ENCODE data around the gene C1QTNF9B. TPM values are rescaled to one million over a fixed set of nuclear protein-coding genes. Genes with fewer than 3 reads are reported as not detected.

C1QTNF9B gene
- total RNA-seq, 2 experiments from 2014 or later: not detected

- Histone ChIP-seq H3K4me3 (ENCODE audit: low read depth, low read length, poor library complexity, severe bottlenecking) (no peak overlapping the region), H3K79me2 (ENCODE audit: insufficient read depth, low read depth, low read length) (no peaks in the 10 kb centered on the region), H3K36me3 (ENCODE audit: insufficient read depth, low read length) (peaks cover under 1% of the 10 kb centered on the region), H3K4me2 (ENCODE audit: low read length) (no peak overlapping the region), H4K20me1 (ENCODE audit: insufficient read depth, low read length) (peaks cover 22% of the 10 kb centered on the region; the same call in 1 of the 2 replicates), H2AFZ (ENCODE audit: low read length) (no peak overlapping the region), H3K4me1 (ENCODE audit: insufficient read depth, low read length, poor library complexity, severe bottlenecking) (peaks cover 18% of the 10 kb centered on the region), H3K9me3 (ENCODE audit: low read length) (no peaks in the 10 kb centered on the region), H3K27ac (ENCODE audit: low read depth, low read length, poor library complexity, severe bottlenecking) (no peak overlapping the region), H3K9me2 (ENCODE audit: insufficient read depth, low read length) (no peaks in the 10 kb centered on the region)
- intact Hi-C loops (cut with micrococcal nuclease; ENCODE audit: unreplicated experiment): no loop called here
- TF ChIP-seq CTCF (conservative IDR thresholded peaks at IDR 0.05; ENCODE audit: low read length) (no peak), EZH2phosphoT487 (IDR thresholded peaks at IDR 0.05; ENCODE audit: borderline replicate concordance, low read depth, low read length) (no peak)
- BruUV-seq (replicated peaks): no TSS peak
- ChIA-PET POLR2A (interaction anchor here (0.8 kb wide), 1 partner anchor 57 kb away, joined by 3 read pairs; no protein-coding TSS in a partner anchor), CTCF (ENCODE audit: unreplicated experiment) (no interaction called here)
- DNase-seq (ENCODE audit: low spot score): no peak
Measured at GRCh38 chr13:23851106-23851505, 46.2 kb downstream of the C1QTNF9B start.

GRCh38 chr13:23850134-23850533 lies 47.2 kb downstream of the C1QTNF9B start:
- intact Hi-C loops (cut with micrococcal nuclease; ENCODE audit: unreplicated experiment): no loop called here
- H3K4me3 ChIP-seq (ENCODE audit: low read depth, low read length, poor library complexity, severe bottlenecking): no peak overlapping the region
- H4K20me1 ChIP-seq (ENCODE audit: insufficient read depth, low read length): peaks cover 29% of the 10 kb centered on the region; the same call in 1 of the 2 replicates
- H3K9me3 ChIP-seq (ENCODE audit: low read length): no peaks in the 10 kb centered on the region
- H3K4me1 ChIP-seq (ENCODE audit: insufficient read depth, low read length, poor library complexity, severe bottlenecking): peaks cover 27% of the 10 kb centered on the region
- CTCF ChIA-PET (ENCODE audit: unreplicated experiment): no interaction called here
- no peaks in the 10 kb centered on the region; the same call in 1 of the 2 replicates for H3K36me3 ChIP-seq (ENCODE audit: insufficient read depth, low read length)
- TF ChIP-seq EZH2phosphoT487 (IDR thresholded peaks at IDR 0.05; ENCODE audit: borderline replicate concordance, low read depth, low read length): no peak
- TF ChIP-seq CTCF (conservative IDR thresholded peaks at IDR 0.05; ENCODE audit: low read length): no peak
- no peak overlapping the region for H3K4me2 ChIP-seq (ENCODE audit: low read length)
- DNase-seq (ENCODE audit: low spot score): no peak
- H3K9me2 ChIP-seq (ENCODE audit: insufficient read depth, low read length): no peaks in the 10 kb centered on the region
- POLR2A ChIA-PET: interaction anchor here (0.5 to 1.2 kb wide), 3 partner anchors 11 to 53 kb away, joined by 3 read pairs; no protein-coding TSS in a partner anchor
- no TSS peak for BruUV-seq (replicated peaks)
- no peak overlapping the region for H2AFZ ChIP-seq (ENCODE audit: low read length)
- no peaks in the 10 kb centered on the region for H3K79me2 ChIP-seq (ENCODE audit: insufficient read depth, low read depth, low read length)
- no peak overlapping the region for H3K27ac ChIP-seq (ENCODE audit: low read depth, low read length, poor library complexity, severe bottlenecking)

- no peak overlapping the region for H3K27ac ChIP-seq (ENCODE audit: low read depth, low read length, poor library complexity, severe bottlenecking)
- no peaks in the 10 kb centered on the region for H3K9me3 ChIP-seq (ENCODE audit: low read length)
- H3K4me3 ChIP-seq (ENCODE audit: low read depth, low read length, poor library complexity, severe bottlenecking): no peak overlapping the region
- no peaks in the 10 kb centered on the region; the same call in 1 of the 2 replicates for H3K36me3 ChIP-seq (ENCODE audit: insufficient read depth, low read length)
- no peaks in the 10 kb centered on the region for H3K79me2 ChIP-seq (ENCODE audit: insufficient read depth, low read depth, low read length)
- H3K4me1 ChIP-seq (ENCODE audit: insufficient read depth, low read length, poor library complexity, severe bottlenecking): peaks cover 28% of the 10 kb centered on the region
- intact Hi-C loops (cut with micrococcal nuclease; ENCODE audit: unreplicated experiment): loop anchor here (10.0 kb wide), 1 partner anchor 475 kb away; no protein-coding TSS in a partner anchor
- no peak overlapping the region for H3K4me2 ChIP-seq (ENCODE audit: low read length)
- peaks cover 29% of the 10 kb centered on the region; the same call in 1 of the 2 replicates for H4K20me1 ChIP-seq (ENCODE audit: insufficient read depth, low read length)
- H3K9me2 ChIP-seq (ENCODE audit: insufficient read depth, low read length): no peaks in the 10 kb centered on the region
- no TSS peak for BruUV-seq (replicated peaks)
- no peak overlapping the region for H2AFZ ChIP-seq (ENCODE audit: low read length)
- POLR2A ChIA-PET: interaction anchor here (1.2 kb wide), 2 partner anchors 11 to 38 kb away, joined by 3 read pairs; no protein-coding TSS in a partner anchor
- no peak for TF ChIP-seq CTCF (conservative IDR thresholded peaks at IDR 0.05; ENCODE audit: low read length)
- no peak for TF ChIP-seq EZH2phosphoT487 (IDR thresholded peaks at IDR 0.05; ENCODE audit: borderline replicate concordance, low read depth, low read length)
- DNase-seq (ENCODE audit: low spot score): no peak
- CTCF ChIA-PET (ENCODE audit: unreplicated experiment): no interaction called here
Measured at GRCh38 chr13:23849670-23850069, 47.6 kb downstream of the C1QTNF9B start.

All from OCI-LY7 (cell line).